Hepatocyte (in vitro differentiated cells): ENCODE measurements around the gene LDLRAD3.

Experiments used
- CTCF ChIP-seq: fragments of 200-600 bp; sonication (generic); IDR thresholded peaks from 2 replicates; pipeline ENCODE4 v1.5.1; 2016; ENCODE audit warnings: antibody characterized with exemption, mild to moderate bottlenecking; ENCODE audit not compliant: poor library complexity
- EZH2 ChIP-seq: fragments of 200-600 bp; sonication (generic); IDR thresholded peaks from 2 replicates; pipeline ENCODE4 v1.6.1; 2016; ENCODE audit warnings: antibody characterized with exemption, mild to moderate bottlenecking, borderline replicate concordance

GRCh38 chr11:36006556-36006955 lies 62.7 kb downstream of the LDLRAD3 start:
- no peak for TF ChIP-seq CTCF
- TF ChIP-seq EZH2: no peak
